A673 (cell line): ENCODE results near the gene GABRA4.

Experiments used
- CTCF ChIP-seq: fragments of 300-800, 200-600 bp; sonication (generic); conservative IDR thresholded peaks from 2 replicates; pipeline ENCODE4 v1.5.1; 2017; ENCODE audit warnings: low read depth, mild to moderate bottlenecking, antibody characterized with exemption, low read length, moderate library complexity, mixed read lengths
- EZH2 ChIP-seq: fragments of 200-600 bp; sonication (generic); IDR thresholded peaks from 2 replicates; pipeline ENCODE4 v1.6.1; 2017; ENCODE audit warnings: borderline replicate concordance, low read depth, mild to moderate bottlenecking, mixed read lengths, antibody characterized with exemption, low read length; ENCODE audit not compliant: poor library complexity, severe bottlenecking

GRCh38 chr4:46979283-46979682 lies 14.1 kb downstream of the GABRA4 start:
- no peak for TF ChIP-seq EZH2
- no peak for TF ChIP-seq CTCF
